Activated B cell treated with CpG ODN at 0.5 μM for 24 hours (primary cell): ENCODE data around the gene CKS1B. TPM values are rescaled to one million over a fixed set of nuclear protein-coding genes. Genes with fewer than 3 reads are reported as not detected.
A peak's percentile ranks its signal among the peaks of the same experiment; 100 is the strongest.

ENCODE experiments used
- ATAC-seq: fragments of 200-7000 bp; cut with Tn5 transposase; one replicate; pipeline ENCODE4 v1.10.0; 2021; ENCODE audit warnings: low read depth, mild to moderate bottlenecking, moderate library complexity
- CTCF ChIA-PET: fragments of 350-600 bp; sonication (Branson Sonifier 250); formaldehyde crosslinking; loops from one replicate; lab custom pipeline; 2021; ENCODE audit warnings: antibody characterized with exemption; lab: Charles Lee
- POLR2A ChIA-PET: fragments of 350-600 bp; sonication (Branson Sonifier 250); formaldehyde crosslinking; loops from one replicate; lab custom pipeline; 2021; ENCODE audit warnings: antibody characterized with exemption; lab: Charles Lee
- DNase-seq: peaks from one replicate; pipeline ENCODE4 v3.0.0; 2022
- H3K27ac Mint-ChIP-seq: one replicate; pipeline ENCODE4 v1.8.0; 2020; ENCODE audit warnings: mixed read lengths
- H3K27me3 Mint-ChIP-seq: one replicate; pipeline ENCODE4 v1.8.0; 2021; ENCODE audit warnings: mixed read lengths
- H3K36me3 Mint-ChIP-seq: one replicate; pipeline ENCODE4 v1.8.0; 2021; ENCODE audit warnings: low read depth, mixed read lengths
- H3K4me1 Mint-ChIP-seq: one replicate; pipeline ENCODE4 v1.8.0; 2021; ENCODE audit warnings: mixed read lengths
- H3K4me3 Mint-ChIP-seq: one replicate; pipeline ENCODE4 v1.8.0; 2020; ENCODE audit warnings: mild to moderate bottlenecking, mixed read lengths
- H3K9me3 Mint-ChIP-seq: one replicate; pipeline ENCODE4 v1.8.0; 2020; ENCODE audit warnings: mixed read lengths
- CTCF ChIP-seq: fragments of 200-600 bp; IDR thresholded peaks from one replicate; pipeline ENCODE4 v1.8.0; 2022; ENCODE audit warnings: antibody characterized with exemption, mild to moderate bottlenecking
- intact Hi-C: fragments of 100-400 bp; cut with micrococcal nuclease; formaldehyde crosslinking; loops from one replicate; pipeline ENCODE4 v1.15.1; 2024
- total RNA-seq: library from RNA; stranded (reverse); gene quantifications from 2 replicates; pipeline ENCODE4 v1.2.3, GENCODE V29; 2022

CKS1B gene
- total RNA-seq, 1 donor from 2014 or later: 25.3 TPM

- H3K36me3 Mint-ChIP-seq: peaks cover 22% of the 10 kb centered on the region
- no peak for ATAC-seq
- no peaks in the 10 kb centered on the region for H3K9me3 Mint-ChIP-seq
- TF ChIP-seq CTCF: no peak
- ChIA-PET POLR2A (interaction anchor here (1.0 to 6.8 kb wide), 11 partner anchors 10 to 571 kb away, joined by 3 to 52 read pairs (median 7); partner anchors contain the start of genes CKS1B, FLAD1, KCNN3 and PMVK), CTCF (interaction anchor here (0.8 to 2.3 kb wide), 6 partner anchors 20 to 397 kb away, joined by 3 to 11 read pairs (median 6); partner anchors contain the start of genes ADAM15 and PMVK)
- peak overlapping the region; percentile 91 for H3K4me3 Mint-ChIP-seq
- intact Hi-C loops: loop anchor here (1.0 to 5.0 kb wide), 2 partner anchors 19 to 399 kb away; partner anchors contain the start of gene UBE2Q1
- peak overlapping the region; percentile 93 for H3K27ac Mint-ChIP-seq
- DNase-seq: no peak
- no peaks in the 10 kb centered on the region for H3K27me3 Mint-ChIP-seq
- H3K4me1 Mint-ChIP-seq: peaks cover 77% of the 10 kb centered on the region
Measured at GRCh38 chr1:154956544-154956941, 17.9 kb upstream of the CKS1B start.

GRCh38 chr1:154957091-154957657, 17.3 kb upstream of the CKS1B start:
- ChIA-PET CTCF (interaction anchor here (0.8 to 1.4 kb wide), 2 partner anchors 42 to 397 kb away, joined by 3 to 7 read pairs; no protein-coding TSS in a partner anchor), POLR2A (interaction anchor here (0.7 to 2.1 kb wide), 2 partner anchors 17 to 21 kb away, joined by 3 to 22 read pairs; partner anchors contain the start of genes CKS1B and PMVK)
- no peak overlapping the region for H3K4me3 Mint-ChIP-seq
- intact Hi-C loops: loop anchor here (5.0 kb wide), 1 partner anchor 400 kb away; the partner anchor contains the start of gene UBE2Q1
- no peaks in the 10 kb centered on the region for H3K9me3 Mint-ChIP-seq
- TF ChIP-seq CTCF: no peak
- H3K27me3 Mint-ChIP-seq: no peaks in the 10 kb centered on the region
- H3K36me3 Mint-ChIP-seq: peaks cover 23% of the 10 kb centered on the region
- H3K4me1 Mint-ChIP-seq: peaks cover 72% of the 10 kb centered on the region
- H3K27ac Mint-ChIP-seq: no peak overlapping the region
- ATAC-seq (no peak), DNase-seq (no peak)

GRCh38 chr1:154958036-154958435, 16.4 kb upstream of the CKS1B start:
- ATAC-seq (no peak), DNase-seq (no peak)
- H3K4me3 Mint-ChIP-seq: no peak overlapping the region
- ChIA-PET CTCF (interaction anchor here (1.1 kb wide), 1 partner anchor 59 kb away, joined by 5 read pairs; no protein-coding TSS in a partner anchor), POLR2A (no interaction called here)
- peaks cover 25% of the 10 kb centered on the region for H3K36me3 Mint-ChIP-seq
- no peaks in the 10 kb centered on the region for H3K27me3 Mint-ChIP-seq
- no peak for TF ChIP-seq CTCF
- H3K27ac Mint-ChIP-seq: no peak overlapping the region
- peaks cover 72% of the 10 kb centered on the region for H3K4me1 Mint-ChIP-seq
- intact Hi-C loops: loop anchor here (5.0 kb wide), 1 partner anchor 401 kb away; the partner anchor contains the start of gene UBE2Q1
- no peaks in the 10 kb centered on the region for H3K9me3 Mint-ChIP-seq

GRCh38 chr1:154958681-154959425, 15.6 kb upstream of the CKS1B start:
- ATAC-seq: no peak
- intact Hi-C loops: loop anchor here (5.0 kb wide), 1 partner anchor 402 kb away; the partner anchor contains the start of gene UBE2Q1
- peaks cover 33% of the 10 kb centered on the region for H3K36me3 Mint-ChIP-seq
- H3K9me3 Mint-ChIP-seq: no peaks in the 10 kb centered on the region
- no peaks in the 10 kb centered on the region for H3K27me3 Mint-ChIP-seq
- H3K27ac Mint-ChIP-seq: no peak overlapping the region
- ChIA-PET POLR2A (interaction anchor here (0.5 to 3.0 kb wide), 3 partner anchors 14 to 70 kb away, joined by 3 to 53 read pairs (median 21); partner anchors contain the start of genes CKS1B, PMVK and SHC1), CTCF (interaction anchor here (0.8 to 1.1 kb wide), 2 partner anchors 58 to 92 kb away, joined by 3 to 5 read pairs; partner anchors contain the start of gene ADAM15)
- DNase-seq: no peak
- no peak for TF ChIP-seq CTCF
- no peak overlapping the region for H3K4me3 Mint-ChIP-seq
- H3K4me1 Mint-ChIP-seq: peaks cover 71% of the 10 kb centered on the region
